ENCODE data around the gene PKN2. TPM values are rescaled to one million over a fixed set of nuclear protein-coding genes. Genes with fewer than 3 reads are reported as not detected.

Gene PKN2
- total RNA-seq, 1 experiment from 2014 or later, result 32.5 TPM

- H4K8ac ChIP-seq (replicated peaks; ENCODE audit: insufficient read length, low read depth, low read length), result no peak overlapping the region
- H3K56ac ChIP-seq (ENCODE audit: insufficient read length, low read depth, low read length), result no peak overlapping the region
- H2BK5ac ChIP-seq (ENCODE audit: insufficient read length, low read length), result no peak overlapping the region
- no peak for DNase-seq
- no peaks in the 10 kb centered on the region for H3K79me1 ChIP-seq (ENCODE audit: insufficient read depth, low read depth, low read length, poor library complexity, severe bottlenecking)
- no CpG with 5 or more reads among the region's 2 CpGs for WGBS (ENCODE audit: extremely low coverage, insufficient read length, low lambda C conversion rate)
- H4K5ac ChIP-seq (ENCODE audit: insufficient read length, low read depth, low read length), result no peak overlapping the region
- no peak overlapping the region for H3T11ph ChIP-seq (ENCODE audit: low read length)
- H2AFZ ChIP-seq (ENCODE audit: low read length), result no peak overlapping the region
- H2BK120ac ChIP-seq (ENCODE audit: low read depth, low read length, poor library complexity, severe bottlenecking), result no peak overlapping the region
- no peak overlapping the region for H2AK5ac ChIP-seq (ENCODE audit: insufficient read length, low read length)
- H3K36me3 Mint-ChIP-seq (ENCODE audit: insufficient read depth in 1 of 3, low read depth in 3 of 3), result peaks cover 18 to 74% (median 50%) of the 10 kb centered on the region in 3 experiments
- no peaks in the 10 kb centered on the region for H3K9me3 ChIP-seq (ENCODE audit: control insufficient read depth, low read depth, low read length)
- H3K18ac ChIP-seq (ENCODE audit: insufficient read length, low read depth, low read length), result no peak overlapping the region
- H3K14ac ChIP-seq (ENCODE audit: insufficient read depth, low read length), result no peak overlapping the region
- H3K4me1 Mint-ChIP-seq, result 0 out of 4 replicates have a peak, but pooled peaks cover 0 to 2% of the 10 kb centered on the region in 2 experiments
- no peak overlapping the region for H4K91ac ChIP-seq (ENCODE audit: insufficient read length, low read depth, low read length)
- no peak overlapping the region for H2BK20ac ChIP-seq (ENCODE audit: low read depth, low read length, poor library complexity, severe bottlenecking)
- no peaks in the 10 kb centered on the region for H3K4me1 ChIP-seq (ENCODE audit: insufficient read depth, low read length)
- no peak overlapping the region for H3K27ac ChIP-seq (ENCODE audit: insufficient read length, low read depth, low read length)
- peak overlapping the region in 1 of 3 experiments; percentile 26; a peak in 1 of 7 replicates for H3K27ac Mint-ChIP-seq
- no peak overlapping the region for H3K4me3 Mint-ChIP-seq
- no peak overlapping the region for H2BK15ac ChIP-seq (ENCODE audit: low read depth, low read length)
- H3K23me2 ChIP-seq (ENCODE audit: insufficient read length, low read depth, low read length, poor library complexity, severe bottlenecking), result no peaks in the 10 kb centered on the region
- no peak for TF ChIP-seq CTCF (conservative IDR thresholded peaks at IDR 0.05)
- no peak overlapping the region for H3K4me2 ChIP-seq (ENCODE audit: insufficient read depth, insufficient read length, low read length)
- H3K27me3 Mint-ChIP-seq (ENCODE audit: low read depth), result no peaks in the 10 kb centered on the region
- H3K27me3 ChIP-seq (ENCODE audit: insufficient read depth, low read length), result no peaks in the 10 kb centered on the region
- no peak overlapping the region for H3K23ac ChIP-seq (ENCODE audit: insufficient read length, low read depth, low read length)
- H4K20me1 ChIP-seq (ENCODE audit: control insufficient read depth, insufficient read depth, insufficient read length), result no peaks in the 10 kb centered on the region
- H3K9ac ChIP-seq (ENCODE audit: extremely low read depth, insufficient read length, low read length), result no peak overlapping the region
- peaks cover 9 to 13% of the 10 kb centered on the region in 2 experiments; a peak in 4 of 5 replicates for H3K9me3 Mint-ChIP-seq
- no peaks in the 10 kb centered on the region for H3K79me2 ChIP-seq (ENCODE audit: insufficient read depth, low read length)
- no peak overlapping the region for H3K4ac ChIP-seq (ENCODE audit: low read depth, low read length)
- H2BK12ac ChIP-seq (ENCODE audit: insufficient read length, low read depth, low read length), result no peak overlapping the region
Measured at GRCh38 chr1:88802950-88803349, 118.9 kb downstream of the PKN2 start.
